HFFc6 (cell line): ENCODE data around the gene AKAP13. TPM values are rescaled to one million over a fixed set of nuclear protein-coding genes. Genes with fewer than 3 reads are reported as not detected.

Experiments
- DNase-seq: peaks from one replicate; pipeline ENCODE4 v3.0.0-alpha.2; 2018
- H3K27ac Mint-ChIP-seq: 2 replicates; pipeline ENCODE4 v1.8.0; 2020; ENCODE audit warnings: mild to moderate bottlenecking, mixed read lengths
- H3K27me3 Mint-ChIP-seq: 2 replicates; pipeline ENCODE4 v1.8.0; 2021; ENCODE audit warnings: mild to moderate bottlenecking, moderate library complexity, mixed read lengths; ENCODE audit not compliant: insufficient read depth
- H3K36me3 Mint-ChIP-seq: 2 replicates; pipeline ENCODE4 v1.8.0; 2021; ENCODE audit warnings: low read depth, mixed read lengths
- H3K4me1 Mint-ChIP-seq: 2 replicates; pipeline ENCODE4 v1.8.0; 2020; ENCODE audit warnings: low read depth, mixed read lengths
- H3K4me3 Mint-ChIP-seq: 2 replicates; pipeline ENCODE4 v1.8.0; 2020; ENCODE audit warnings: mild to moderate bottlenecking, moderate library complexity, mixed read lengths
- H3K9me3 Mint-ChIP-seq: 2 replicates; pipeline ENCODE4 v1.8.0; 2020; ENCODE audit warnings: mild to moderate bottlenecking, mixed read lengths
- total RNA-seq, 6 experiments: library from RNA; stranded (reverse); fragmentation: NEBNext Ultra II Directional; extraction: Animal tissue kit (Norgen Biotek cat#: 25700); gene quantifications; 2 replicates in 1 of 6; 3 replicates in 5 of 6; pipeline ENCODE4 v1.2.3, GENCODE V29; 2021
- TF ChIP-seq, protein P1 (sequence below): fragments of 200-600 bp; sonication (generic); IDR thresholded peaks from 2 replicates; pipeline ENCODE4 v1.5.0; 2021; ENCODE audit warnings: antibody characterized with exemption, mild to moderate bottlenecking

Gene AKAP13
- total RNA-seq, 6 experiments from 2014 or later = 29.0 to 51.3 (median 35.6) TPM

DNA sequence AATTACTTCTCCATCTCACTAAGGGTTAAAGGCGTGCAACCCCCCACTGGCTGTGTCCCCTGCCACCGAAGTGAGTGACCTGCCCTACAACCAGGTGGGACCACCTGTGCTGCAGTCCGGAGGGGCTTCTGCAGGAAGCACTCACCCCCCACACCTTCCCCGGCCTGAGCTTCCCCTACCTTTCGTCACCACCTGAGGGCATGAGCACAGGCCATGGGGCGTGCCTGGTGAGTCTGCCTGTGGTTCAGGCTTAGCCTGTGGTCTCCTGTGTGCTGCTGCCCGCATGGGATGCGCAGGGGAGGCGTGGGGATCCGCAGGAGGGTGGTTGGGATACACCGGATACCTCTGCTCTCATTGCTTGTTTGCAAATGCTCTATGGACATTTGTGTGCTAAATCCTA is 368.3 kb downstream of the AKAP13 start:
- peaks cover 21% of the 10 kb centered on the region for H3K36me3 Mint-ChIP-seq
- H3K9me3 Mint-ChIP-seq = no peaks in the 10 kb centered on the region
- H3K4me3 Mint-ChIP-seq = no peak overlapping the region
- no peak for DNase-seq
- no peak overlapping the region for H3K27ac Mint-ChIP-seq
- TF ChIP-seq, protein P1, sequence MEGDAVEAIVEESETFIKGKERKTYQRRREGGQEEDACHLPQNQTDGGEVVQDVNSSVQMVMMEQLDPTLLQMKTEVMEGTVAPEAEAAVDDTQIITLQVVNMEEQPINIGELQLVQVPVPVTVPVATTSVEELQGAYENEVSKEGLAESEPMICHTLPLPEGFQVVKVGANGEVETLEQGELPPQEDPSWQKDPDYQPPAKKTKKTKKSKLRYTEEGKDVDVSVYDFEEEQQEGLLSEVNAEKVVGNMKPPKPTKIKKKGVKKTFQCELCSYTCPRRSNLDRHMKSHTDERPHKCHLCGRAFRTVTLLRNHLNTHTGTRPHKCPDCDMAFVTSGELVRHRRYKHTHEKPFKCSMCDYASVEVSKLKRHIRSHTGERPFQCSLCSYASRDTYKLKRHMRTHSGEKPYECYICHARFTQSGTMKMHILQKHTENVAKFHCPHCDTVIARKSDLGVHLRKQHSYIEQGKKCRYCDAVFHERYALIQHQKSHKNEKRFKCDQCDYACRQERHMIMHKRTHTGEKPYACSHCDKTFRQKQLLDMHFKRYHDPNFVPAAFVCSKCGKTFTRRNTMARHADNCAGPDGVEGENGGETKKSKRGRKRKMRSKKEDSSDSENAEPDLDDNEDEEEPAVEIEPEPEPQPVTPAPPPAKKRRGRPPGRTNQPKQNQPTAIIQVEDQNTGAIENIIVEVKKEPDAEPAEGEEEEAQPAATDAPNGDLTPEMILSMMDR = no peak
- H3K27me3 Mint-ChIP-seq = peaks cover 16% of the 10 kb centered on the region
- H3K4me1 Mint-ChIP-seq = no peaks in the 10 kb centered on the region

DNA sequence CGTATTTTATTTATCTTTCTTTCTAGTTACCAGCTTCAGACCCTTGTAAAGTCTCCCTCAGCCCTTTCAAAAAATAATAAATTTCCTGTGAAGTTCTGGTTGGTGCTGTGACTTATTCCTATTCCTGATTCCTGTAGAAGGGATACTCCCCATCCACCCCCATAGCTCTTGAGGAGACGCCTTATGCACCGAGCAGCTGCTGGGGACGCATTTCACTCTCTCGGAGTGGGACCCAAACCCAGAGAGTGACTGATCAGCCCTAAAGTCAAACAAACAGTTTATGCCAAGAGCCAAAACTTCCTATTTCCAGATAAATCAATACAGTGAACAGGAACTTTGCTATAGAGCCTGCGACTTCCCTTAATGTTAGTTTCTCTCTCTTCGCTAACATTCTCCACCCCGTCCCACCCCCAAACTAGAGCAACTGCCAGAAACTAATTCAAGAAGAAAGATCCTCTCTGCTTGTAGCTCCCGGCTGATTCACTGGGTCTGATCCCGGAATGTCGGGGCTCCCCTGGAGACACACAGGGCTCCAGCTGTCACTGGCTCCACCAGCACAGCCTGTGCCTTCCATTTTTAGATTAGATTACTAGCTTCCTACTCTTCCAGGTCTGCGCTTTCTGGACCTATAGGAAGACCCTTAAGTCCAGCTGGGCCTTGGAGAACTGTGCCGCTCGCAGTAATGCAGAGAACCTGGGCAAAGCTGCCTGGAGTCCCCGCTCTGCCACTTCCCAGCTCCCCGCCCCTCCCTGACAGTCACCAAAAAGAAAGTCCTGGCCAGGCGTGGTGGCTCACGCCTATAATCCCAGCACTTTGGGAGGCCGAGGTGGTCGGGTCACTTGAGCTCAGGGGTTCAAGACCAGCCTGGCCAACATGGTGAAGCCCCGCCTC is 369.1 kb downstream of the AKAP13 start:
- H3K27me3 Mint-ChIP-seq = peaks cover 16% of the 10 kb centered on the region
- H3K4me1 Mint-ChIP-seq = no peaks in the 10 kb centered on the region
- no peak for DNase-seq
- H3K9me3 Mint-ChIP-seq = no peaks in the 10 kb centered on the region
- TF ChIP-seq, protein P1 = no peak
- peaks cover 16% of the 10 kb centered on the region for H3K36me3 Mint-ChIP-seq
- H3K27ac Mint-ChIP-seq = no peak overlapping the region
- no peak overlapping the region for H3K4me3 Mint-ChIP-seq

DNA sequence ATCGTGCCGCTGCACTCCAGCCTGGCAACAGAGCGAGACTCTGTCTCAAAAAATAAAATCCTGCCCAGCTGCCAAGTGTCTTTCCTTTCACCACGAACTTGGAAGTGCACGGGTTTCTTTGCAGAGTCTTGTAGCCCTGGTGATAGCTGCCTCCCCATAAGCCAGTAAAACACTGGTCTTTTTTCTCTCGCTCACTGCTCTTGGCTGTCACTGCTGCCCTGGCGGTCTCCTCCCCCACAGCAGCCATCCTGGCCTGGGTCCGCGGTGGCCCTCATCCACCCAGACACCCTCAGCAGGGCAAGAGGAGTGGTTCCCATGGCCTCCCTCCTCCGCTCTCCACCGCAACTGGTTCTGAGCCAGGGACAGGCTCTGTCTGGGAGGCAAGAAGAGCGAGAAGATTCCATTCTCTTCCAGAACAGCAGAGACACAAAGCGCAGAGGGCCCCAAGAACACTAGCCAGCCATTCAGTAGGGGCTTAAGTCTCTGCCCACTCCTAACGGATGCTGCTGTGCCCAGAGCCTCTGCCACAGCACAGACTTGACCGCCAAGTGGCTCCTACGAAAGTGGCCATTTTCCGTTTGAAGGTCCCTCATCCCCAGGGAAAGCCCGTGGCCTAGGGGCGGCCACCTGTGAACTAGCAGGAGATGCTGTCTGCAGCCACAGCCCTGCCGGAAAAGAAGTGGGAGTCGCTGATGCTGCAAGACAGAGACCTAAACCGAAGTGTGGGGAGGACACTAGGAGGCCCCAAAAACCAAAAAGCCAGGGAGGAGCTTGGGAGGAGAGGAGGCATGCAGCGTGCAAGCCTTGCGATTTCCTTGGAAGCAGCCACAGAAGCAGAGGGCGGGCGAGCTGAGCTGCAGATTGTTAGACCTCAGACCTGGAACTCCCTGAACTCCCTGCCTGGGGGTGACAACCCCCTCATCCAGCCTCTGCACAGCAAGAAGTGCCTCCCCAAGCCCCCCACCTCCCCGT is 370.2 kb downstream of the AKAP13 start:
- no peak for DNase-seq
- TF ChIP-seq, protein P1 = no peak
- Mint-ChIP-seq H3K27ac (no peak overlapping the region), H3K36me3 (peaks cover 10% of the 10 kb centered on the region; the same call in 1 of the 2 replicates), H3K9me3 (no peaks in the 10 kb centered on the region), H3K27me3 (peaks cover 16% of the 10 kb centered on the region), H3K4me3 (no peak overlapping the region), H3K4me1 (no peaks in the 10 kb centered on the region)

DNA sequence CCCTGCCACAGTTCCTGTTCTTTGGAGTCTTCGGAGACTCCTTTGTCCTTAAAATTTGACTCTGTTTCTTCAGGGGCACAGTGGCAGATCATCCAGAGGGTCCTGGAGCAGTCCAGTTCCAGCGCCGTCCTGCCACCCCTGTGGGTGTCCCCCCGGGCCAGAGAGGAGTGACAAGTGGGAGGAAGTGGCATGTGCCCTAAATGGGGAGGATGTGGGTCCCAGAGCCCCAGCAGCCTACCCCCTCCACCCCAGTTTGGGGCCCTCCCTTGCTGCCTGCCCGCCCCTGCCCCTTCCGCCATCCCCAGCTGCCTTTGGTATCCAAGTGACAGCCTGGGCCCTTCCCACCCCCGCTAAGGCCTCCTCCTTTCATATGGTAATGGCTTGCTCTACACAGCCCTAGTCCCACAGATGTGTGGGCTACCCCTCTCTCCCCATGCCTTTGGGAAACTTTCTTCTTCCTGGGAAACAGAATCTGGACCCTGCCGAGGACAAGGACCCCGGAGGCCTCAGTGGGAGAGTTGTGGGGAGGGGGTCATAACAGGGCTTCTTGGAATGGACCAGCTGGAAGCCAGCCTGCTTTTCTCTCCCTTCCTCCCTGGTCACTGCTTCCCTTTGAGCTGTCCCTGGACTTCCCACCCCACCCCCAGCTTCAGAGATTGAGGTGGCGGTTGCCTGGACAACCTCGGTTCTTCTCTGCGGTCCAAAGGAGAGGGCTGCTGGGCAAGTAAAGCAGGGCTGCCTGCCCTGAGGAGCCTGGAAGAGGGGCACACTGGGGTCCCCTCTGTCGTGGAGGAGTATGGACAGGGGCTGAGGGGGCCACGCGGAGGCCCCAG is 371.1 kb downstream of the AKAP13 start:
- H3K36me3 Mint-ChIP-seq = peaks cover 9% of the 10 kb centered on the region; the same call in 1 of the 2 replicates
- H3K9me3 Mint-ChIP-seq = no peaks in the 10 kb centered on the region
- TF ChIP-seq, protein P1 = no peak
- H3K4me1 Mint-ChIP-seq = no peaks in the 10 kb centered on the region
- H3K4me3 Mint-ChIP-seq = no peak overlapping the region
- no peak overlapping the region for H3K27ac Mint-ChIP-seq
- no peak for DNase-seq
- H3K27me3 Mint-ChIP-seq = peaks cover 16% of the 10 kb centered on the region

DNA sequence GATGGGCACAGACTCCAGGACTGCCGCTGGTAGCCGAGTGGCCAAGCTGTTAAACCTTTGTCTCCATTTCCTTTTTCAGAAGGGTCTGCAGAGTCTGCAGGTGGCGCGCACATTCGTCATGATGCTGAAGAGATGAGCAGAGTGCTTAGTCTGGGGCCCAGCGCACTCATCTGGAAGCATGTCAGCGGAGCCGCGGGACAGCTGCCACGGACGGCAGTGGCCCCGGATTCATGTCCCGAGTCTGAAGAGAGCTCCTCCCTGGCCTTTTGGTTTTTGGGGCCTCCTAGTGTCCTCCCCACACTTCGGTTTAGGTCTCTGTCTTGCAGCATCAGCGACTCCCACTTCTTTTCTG is 371.7 kb downstream of the AKAP13 start:
- peaks cover 12% of the 10 kb centered on the region for H3K27me3 Mint-ChIP-seq
- DNase-seq = no peak
- no peak overlapping the region for H3K27ac Mint-ChIP-seq
- no peak overlapping the region for H3K4me3 Mint-ChIP-seq
- TF ChIP-seq, protein P1 = no peak
- no peaks in the 10 kb centered on the region for H3K9me3 Mint-ChIP-seq
- peaks cover 3% of the 10 kb centered on the region; the same call in 1 of the 2 replicates for H3K36me3 Mint-ChIP-seq
- no peaks in the 10 kb centered on the region for H3K4me1 Mint-ChIP-seq
